WI38 (cell line): Measurements from ENCODE around the gene FAM193A.

Source experiments
- H3K4me3 ChIP-seq: 2 replicates; pipeline ENCODE4 v1.5.1; 2011; ENCODE audit warnings: low read depth, mild to moderate bottlenecking, control low read depth, low read length
- CTCF ChIP-seq: IDR thresholded peaks from 2 replicates; pipeline ENCODE4 v1.5.1; 2012; ENCODE audit warnings: low read depth, mild to moderate bottlenecking, control low read depth, low read length

The FAM193A gene

GRCh38 chr4:2648159-2648814, 111.8 kb downstream of the FAM193A start:
- no peak for TF ChIP-seq CTCF
- no peak overlapping the region for H3K4me3 ChIP-seq

DNA sequence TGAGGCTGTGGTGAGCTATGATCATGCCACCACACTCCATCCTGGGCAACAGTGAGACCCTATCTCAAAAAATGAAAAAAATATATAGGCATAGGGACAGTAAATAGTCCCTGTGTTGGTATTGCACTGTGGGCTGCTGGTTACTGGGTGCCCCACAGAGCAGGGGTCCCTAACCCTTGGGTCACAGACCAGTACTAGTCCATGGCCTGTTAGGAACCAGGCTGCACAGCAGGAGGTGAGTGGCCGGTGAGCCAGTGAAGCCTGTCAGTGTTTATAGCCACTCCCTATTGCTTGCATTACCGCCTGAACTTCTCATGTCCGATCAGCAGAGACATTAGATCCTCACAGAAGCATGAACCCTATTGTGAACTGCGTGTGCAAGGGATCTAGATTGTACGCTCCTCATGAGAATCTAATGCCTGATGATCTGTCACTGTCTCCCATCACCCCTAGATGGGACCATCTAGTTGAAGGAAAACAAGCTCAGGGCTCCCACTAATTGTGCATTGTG, 113.2 kb downstream of the FAM193A start:
- no peak overlapping the region for H3K4me3 ChIP-seq
- TF ChIP-seq CTCF = no peak

- H3K4me3 ChIP-seq = no peak overlapping the region
- no peak for TF ChIP-seq CTCF
Observed at GRCh38 chr4:2650276-2650675, 113.8 kb downstream of the FAM193A start.

GRCh38 chr4:2651546-2651945, 115.1 kb downstream of the FAM193A start:
- H3K4me3 ChIP-seq = no peak overlapping the region
- TF ChIP-seq CTCF = no peak

- no peak overlapping the region for H3K4me3 ChIP-seq
- no peak for TF ChIP-seq CTCF
Observed at GRCh38 chr4:2651998-2652397, 115.6 kb downstream of the FAM193A start.

DNA sequence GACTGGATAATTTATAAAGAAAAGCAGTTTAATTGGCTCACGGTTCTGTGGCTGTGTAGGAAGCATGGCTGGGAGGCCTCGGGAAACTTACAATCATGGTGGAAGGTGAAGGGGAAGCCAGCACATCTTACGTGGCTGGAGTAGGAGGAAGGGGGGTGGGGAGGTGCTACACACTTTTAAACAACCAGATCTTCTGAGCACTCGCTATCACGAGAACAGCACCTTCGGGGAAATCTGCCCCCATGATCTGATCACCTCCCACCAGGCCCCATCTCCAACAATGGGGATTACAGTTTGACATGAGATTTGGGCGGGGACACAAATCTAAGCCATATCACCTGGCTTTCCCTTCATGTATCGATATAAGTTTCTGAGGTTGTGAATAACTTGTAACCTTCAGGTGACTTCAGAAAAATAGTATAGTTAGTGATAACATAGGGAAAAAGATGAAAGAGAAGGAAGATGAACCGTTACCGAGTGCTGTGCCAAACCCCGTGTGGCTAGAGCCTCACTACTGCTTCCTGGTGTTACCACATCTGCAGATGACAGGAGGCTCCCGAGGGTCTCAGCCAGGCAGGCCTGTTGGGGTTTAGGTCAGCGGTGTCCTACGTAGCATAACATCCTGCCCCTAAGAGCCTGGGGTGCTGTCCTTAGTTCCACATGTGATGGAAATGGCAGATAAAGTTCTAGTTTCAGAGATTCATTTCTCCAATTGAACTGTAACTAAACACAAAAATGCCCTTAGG, 116.1 kb downstream of the FAM193A start:
- H3K4me3 ChIP-seq = no peak overlapping the region
- no peak for TF ChIP-seq CTCF

- no peak for TF ChIP-seq CTCF
- no peak overlapping the region for H3K4me3 ChIP-seq
Observed at GRCh38 chr4:2660596-2661211, 124.3 kb downstream of the FAM193A start.
